Measurements from ENCODE around the gene ARF3. TPM values are rescaled to one million over a fixed set of nuclear protein-coding genes. Genes with fewer than 3 reads are reported as not detected.

ARF3 gene
- total and polyA plus RNA-seq, 4 donors, result 14.1 to 29.5 (median 19.4) TPM

GRCh38 chr12:48903982-48904411 is 53.3 kb downstream of the ARF3 start:
- TF ChIP-seq RAD21 (IDR thresholded peaks at IDR 0.05) (peak; percentile 34 to 60), CTCF (IDR thresholded peaks at IDR 0.05; ENCODE audit: low read depth, low read length, missing input control) (peak; percentile 44), JUND (IDR thresholded peaks at IDR 0.05) (no peak)
- Histone ChIP-seq H3K4me3 (ENCODE audit: low read depth in 1 of 3, low read length in 3 of 3) (peak overlapping the region in 2 of 3 donors; percentile 41 to 49), H3K9ac (ENCODE audit: low read depth in 1 of 2, low read length in 2 of 2) (peak overlapping the region in 1 of 2 donors; percentile 20), H3K4me1 (ENCODE audit: control insufficient read depth in 4 of 4, insufficient read depth in 4 of 4, low read length in 3 of 4) (peaks cover 0 to 6% (median 0%) of the 10 kb centered on the region in 4 donors), H3K9me3 (ENCODE audit: control insufficient read depth in 4 of 4, low read length in 3 of 4) (no peaks in the 10 kb centered on the region), H3K27me3 (ENCODE audit: control insufficient read depth in 4 of 4, insufficient read depth in 4 of 4, low read length in 3 of 4) (no peaks in the 10 kb centered on the region), H3K27ac (ENCODE audit: low read depth in 1 of 2, low read length in 2 of 2) (no peak overlapping the region), H3K36me3 (ENCODE audit: control insufficient read depth in 4 of 4, insufficient read depth in 3 of 4, low read depth in 1 of 4, low read length in 3 of 4) (no peaks in the 10 kb centered on the region)
- 8% methylated on average over 19 of the region's 19 CpGs for WGBS
- peak; percentile 79 for DNase-seq (ENCODE audit: low spot score)

- H3K36me3 ChIP-seq (ENCODE audit: control insufficient read depth in 4 of 4, insufficient read depth in 3 of 4, low read depth in 1 of 4, low read length in 3 of 4), result no peaks in the 10 kb centered on the region
- 45% methylated on average over 20 of the region's 20 CpGs for WGBS
- no peaks in the 10 kb centered on the region for H3K27me3 ChIP-seq (ENCODE audit: control insufficient read depth in 4 of 4, insufficient read depth in 4 of 4, low read length in 3 of 4)
- no peak overlapping the region for H3K9ac ChIP-seq (ENCODE audit: low read depth in 1 of 2, low read length in 2 of 2)
- peak overlapping the region in 1 of 3 donors; percentile 7 for H3K4me3 ChIP-seq (ENCODE audit: low read depth in 1 of 3, low read length in 3 of 3)
- H3K4me1 ChIP-seq (ENCODE audit: control insufficient read depth in 4 of 4, insufficient read depth in 4 of 4, low read length in 3 of 4), result peaks cover 0 to 6% (median 0%) of the 10 kb centered on the region in 4 donors
- no peaks in the 10 kb centered on the region for H3K9me3 ChIP-seq (ENCODE audit: control insufficient read depth in 4 of 4, low read length in 3 of 4)
- DNase-seq (ENCODE audit: low spot score), result no peak
- TF ChIP-seq EGR1 (IDR thresholded peaks at IDR 0.05; ENCODE audit: low read depth in 2 of 2) (peak in 1 of 2 donors; percentile 34), NR2F2 (IDR thresholded peaks at IDR 0.05) (no peak)
- H3K27ac ChIP-seq (ENCODE audit: low read depth in 1 of 2, low read length in 2 of 2), result no peak overlapping the region
Measured at GRCh38 chr12:48903363-48903981, 53.8 kb downstream of the ARF3 start.

- WGBS, result 92% methylated on average over 2 of the region's 2 CpGs
- no peaks in the 10 kb centered on the region for H3K9me3 ChIP-seq (ENCODE audit: control insufficient read depth in 4 of 4, low read length in 3 of 4)
- no peaks in the 10 kb centered on the region for H3K36me3 ChIP-seq (ENCODE audit: control insufficient read depth in 4 of 4, insufficient read depth in 3 of 4, low read depth in 1 of 4, low read length in 3 of 4)
- no peaks in the 10 kb centered on the region for H3K27me3 ChIP-seq (ENCODE audit: control insufficient read depth in 4 of 4, insufficient read depth in 4 of 4, low read length in 3 of 4)
- no peak overlapping the region for H3K27ac ChIP-seq (ENCODE audit: low read depth in 1 of 2, low read length in 2 of 2)
- H3K4me1 ChIP-seq (ENCODE audit: control insufficient read depth in 4 of 4, insufficient read depth in 4 of 4, low read length in 3 of 4), result peaks cover 0 to 6% (median 0%) of the 10 kb centered on the region in 4 donors
- H3K4me3 ChIP-seq (ENCODE audit: low read depth in 1 of 3, low read length in 3 of 3), result no peak overlapping the region
- no peak for TF ChIP-seq ATF3 (IDR thresholded peaks at IDR 0.05)
- TF ChIP-seq MAX (IDR thresholded peaks at IDR 0.05), result no peak
- TF ChIP-seq EGR1 (IDR thresholded peaks at IDR 0.05; ENCODE audit: low read depth in 2 of 2), result no peak
- no peak for TF ChIP-seq RAD21 (IDR thresholded peaks at IDR 0.05)
- TF ChIP-seq HNF4A (conservative IDR thresholded peaks at IDR 0.05), result no peak
- no peak for DNase-seq (ENCODE audit: low spot score)
- no peak overlapping the region for H3K9ac ChIP-seq (ENCODE audit: low read depth in 1 of 2, low read length in 2 of 2)
Measured at GRCh38 chr12:48901278-48901677, 56.0 kb downstream of the ARF3 start.

- TF ChIP-seq ZBTB33 (IDR thresholded peaks at IDR 0.05) (no peak), SP1 (IDR thresholded peaks at IDR 0.05) (no peak), RAD21 (IDR thresholded peaks at IDR 0.05) (no peak), YY1 (IDR thresholded peaks at IDR 0.05) (no peak), GABPA (IDR thresholded peaks at IDR 0.05 in 1 of 2, conservative IDR thresholded peaks at IDR 0.05 in 1 of 2) (no peak), EGR1 (IDR thresholded peaks at IDR 0.05; ENCODE audit: low read depth in 2 of 2) (no peak), JUND (IDR thresholded peaks at IDR 0.05) (no peak), HNF4G (IDR thresholded peaks at IDR 0.05) (no peak), CTCF (IDR thresholded peaks at IDR 0.05; ENCODE audit: low read depth, low read length, missing input control) (no peak), FOXA2 (IDR thresholded peaks at IDR 0.05) (no peak)
- H3K4me1 ChIP-seq (ENCODE audit: control insufficient read depth in 4 of 4, insufficient read depth in 4 of 4, low read length in 3 of 4), result peaks cover 0 to 6% (median 0%) of the 10 kb centered on the region in 4 donors
- no peak overlapping the region for H3K4me3 ChIP-seq (ENCODE audit: low read depth in 1 of 3, low read length in 3 of 3)
- no peak overlapping the region for H3K27ac ChIP-seq (ENCODE audit: low read depth in 1 of 2, low read length in 2 of 2)
- 83% methylated on average over 2 of the region's 2 CpGs for WGBS
- no peaks in the 10 kb centered on the region for H3K9me3 ChIP-seq (ENCODE audit: control insufficient read depth in 4 of 4, low read length in 3 of 4)
- H3K9ac ChIP-seq (ENCODE audit: low read depth in 1 of 2, low read length in 2 of 2), result no peak overlapping the region
- DNase-seq (ENCODE audit: low spot score), result no peak
- H3K27me3 ChIP-seq (ENCODE audit: control insufficient read depth in 4 of 4, insufficient read depth in 4 of 4, low read length in 3 of 4), result no peaks in the 10 kb centered on the region
- H3K36me3 ChIP-seq (ENCODE audit: control insufficient read depth in 4 of 4, insufficient read depth in 3 of 4, low read depth in 1 of 4, low read length in 3 of 4), result no peaks in the 10 kb centered on the region
Measured at GRCh38 chr12:48899651-48900050, 57.6 kb downstream of the ARF3 start.
